CD4-positive, alpha-beta T cell treated with Interleukin-6 for 4 hours (primary cell): Measurements from ENCODE around the gene P3H2.

Experiments
- DNase-seq: peaks from one replicate; pipeline ENCODE4 v3.0.0-alpha.2; 2020; ENCODE audit warnings: mixed read lengths

P3H2 gene

DNA sequence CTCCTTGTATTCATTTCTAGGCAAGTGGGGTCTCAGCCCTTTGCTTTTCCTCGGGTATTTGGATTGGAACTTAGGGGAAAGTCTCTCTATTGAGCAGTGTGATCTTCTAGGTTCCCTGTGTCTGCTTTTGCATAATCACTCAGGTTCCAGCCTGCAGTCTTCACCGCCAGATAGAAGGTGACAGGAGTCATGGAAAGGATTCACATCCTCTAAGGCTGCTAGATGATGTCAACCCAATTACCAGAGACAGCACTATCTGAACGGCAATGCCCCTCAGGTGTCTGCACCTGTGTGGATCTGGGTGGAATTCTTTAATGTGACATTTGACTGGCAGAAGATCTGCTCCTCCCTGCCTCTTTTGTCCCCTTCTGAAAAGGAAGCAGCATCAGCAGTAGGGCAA, 177.7 kb downstream of the P3H2 start:
- no peak for DNase-seq

DNA sequence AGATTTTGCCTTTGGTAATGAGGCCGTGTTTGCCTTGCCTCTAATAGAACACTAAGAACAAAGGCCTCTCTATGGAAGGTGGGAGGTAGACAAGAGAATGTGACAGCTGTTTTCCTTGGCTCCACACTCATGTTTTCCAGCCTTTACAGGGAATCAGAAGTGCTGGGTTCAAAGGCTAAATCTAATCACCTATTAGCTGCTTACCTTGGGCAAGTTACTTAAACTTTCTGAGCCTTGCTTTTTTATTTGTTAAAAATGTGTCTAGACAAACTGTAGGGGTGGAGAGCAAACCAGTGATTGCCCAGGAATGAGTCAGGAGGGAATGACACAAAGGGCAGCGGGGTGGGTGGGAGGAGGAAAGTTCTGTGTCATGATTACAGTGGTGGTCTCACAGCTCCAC, 179.0 kb downstream of the P3H2 start:
- DNase-seq: no peak

DNA sequence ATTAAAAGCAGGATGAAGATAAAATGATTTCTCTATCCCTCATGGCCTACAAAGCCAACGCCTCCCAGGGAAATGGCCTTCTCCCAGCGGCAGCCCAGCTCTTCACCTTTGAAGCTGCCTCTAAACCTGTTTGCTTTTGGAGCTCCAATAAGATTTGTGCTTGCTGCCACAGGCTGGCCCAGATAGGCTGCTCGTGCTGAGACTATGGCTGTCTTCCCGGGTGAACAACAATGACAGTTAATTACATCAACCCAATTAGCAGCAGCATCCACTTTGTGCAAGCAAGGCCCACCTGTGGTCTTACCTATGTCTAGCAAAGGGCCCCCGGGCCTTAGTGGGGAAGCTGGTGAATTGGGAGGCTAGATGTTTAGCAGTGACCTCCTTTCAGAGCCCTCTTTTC, 179.6 kb downstream of the P3H2 start:
- DNase-seq: no peak

DNA sequence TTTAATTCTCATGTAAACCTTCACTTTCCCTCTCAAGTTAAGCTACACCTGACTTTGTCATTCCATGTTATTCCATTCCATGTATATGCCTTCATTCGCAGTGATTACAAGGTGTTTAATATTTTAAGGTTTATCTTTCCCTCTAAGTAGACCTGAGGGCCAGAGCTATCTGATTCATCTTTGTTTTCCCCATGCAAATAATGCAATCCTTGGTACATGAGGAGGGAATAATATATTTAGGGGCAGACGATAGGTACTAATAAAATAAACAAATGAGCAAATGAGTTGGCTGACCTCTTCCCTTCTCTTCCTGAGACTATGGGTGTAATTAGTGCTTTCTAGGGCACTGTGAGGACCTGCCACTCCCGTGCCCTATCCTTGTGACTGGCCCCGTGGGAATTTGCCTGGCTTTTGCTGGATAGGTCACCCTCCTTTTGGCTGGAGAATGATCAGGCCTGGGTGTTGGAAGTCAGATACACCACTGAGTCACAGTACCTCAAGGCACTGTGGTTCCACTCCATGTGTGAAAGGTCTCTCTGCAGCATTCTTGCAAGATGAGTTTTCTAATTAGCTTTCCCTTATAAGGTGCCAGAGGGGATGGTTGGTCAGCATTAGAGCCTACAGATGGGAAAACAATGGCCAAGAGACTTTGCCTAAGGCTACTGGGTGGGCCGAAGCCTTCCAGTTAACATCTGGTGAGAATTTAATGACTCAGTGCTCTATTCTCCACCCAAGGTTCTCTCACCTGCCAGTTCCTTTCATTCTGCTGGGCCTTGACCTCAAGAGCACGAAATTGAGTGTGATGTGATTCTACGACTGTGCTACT, 183.2 kb downstream of the P3H2 start:
- DNase-seq: no peak

DNA sequence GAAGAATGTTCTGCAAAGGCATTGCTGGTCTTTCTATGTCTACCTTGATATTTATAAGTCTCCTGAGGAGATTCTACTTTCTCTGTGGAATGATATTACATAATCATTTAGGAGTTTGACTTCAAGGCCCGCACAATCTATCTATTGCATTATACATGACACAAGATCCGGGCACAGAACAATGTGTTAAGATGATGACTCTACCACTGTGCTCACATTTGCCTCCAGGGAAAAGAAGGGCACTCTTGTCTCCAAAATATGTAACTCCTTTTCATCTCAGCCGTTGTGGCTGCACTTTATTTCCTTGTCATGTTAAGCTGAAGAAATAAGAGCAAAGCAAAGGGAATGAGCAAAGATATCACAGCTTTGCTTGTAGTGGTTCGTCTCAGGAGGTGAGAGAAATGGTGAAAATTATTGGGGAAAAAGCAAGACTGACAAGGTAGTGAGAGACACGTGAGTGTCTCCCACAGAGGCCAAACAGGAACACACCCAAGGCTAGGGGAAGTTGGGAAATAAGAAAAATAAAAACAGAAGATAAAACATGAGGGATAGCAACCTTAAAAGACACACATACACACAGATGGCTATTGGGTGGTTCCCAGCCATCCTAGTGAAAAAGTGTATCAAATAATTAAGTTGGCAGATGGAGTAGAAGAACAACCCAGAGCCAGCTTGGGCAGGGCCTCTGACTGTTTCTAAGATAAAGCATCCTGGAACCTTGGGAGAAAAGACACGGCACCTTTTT, 184.3 kb downstream of the P3H2 start:
- DNase-seq: no peak

DNA sequence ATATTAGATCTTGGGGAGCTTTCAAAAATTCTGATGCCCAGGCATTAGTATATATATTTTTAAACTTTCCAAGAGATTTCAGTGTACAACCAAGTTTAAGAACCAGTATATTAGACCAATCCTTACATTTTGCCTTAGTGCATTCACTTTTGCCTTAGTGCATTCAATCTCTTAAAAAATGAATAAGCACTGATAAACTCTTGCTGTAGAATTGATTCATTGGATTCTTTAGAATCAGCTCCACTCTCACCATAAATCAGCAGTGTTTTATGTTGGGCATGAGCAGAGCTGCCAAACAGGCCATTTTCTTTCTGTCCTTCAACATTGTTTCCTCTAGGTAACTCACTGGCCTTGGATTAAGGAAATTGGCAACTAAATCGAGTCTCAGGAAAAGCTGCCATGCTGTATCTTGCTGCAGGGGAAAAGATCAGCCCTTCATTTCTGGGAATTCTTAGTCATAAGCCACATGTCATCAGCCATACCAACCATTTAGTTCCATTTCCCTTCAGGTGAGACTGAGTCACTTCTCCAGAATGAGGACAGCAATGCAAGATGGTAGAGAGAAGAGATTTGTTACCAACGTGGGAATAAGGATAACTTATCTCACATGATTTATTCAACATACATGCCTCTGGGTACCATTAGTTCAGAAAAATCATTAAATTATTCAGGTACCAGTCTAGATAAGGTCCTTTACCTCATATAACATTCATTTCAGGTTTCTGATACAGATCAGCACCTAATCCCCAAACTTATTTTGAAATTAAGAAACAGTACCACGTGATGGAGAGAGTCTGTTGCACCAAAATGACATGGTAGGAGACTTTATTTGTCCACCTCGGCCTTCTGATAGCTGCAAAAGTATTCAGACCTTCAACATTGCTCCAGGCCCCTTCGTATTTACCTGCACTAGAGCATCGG, 192.5 kb downstream of the P3H2 start:
- no peak for DNase-seq

DNA sequence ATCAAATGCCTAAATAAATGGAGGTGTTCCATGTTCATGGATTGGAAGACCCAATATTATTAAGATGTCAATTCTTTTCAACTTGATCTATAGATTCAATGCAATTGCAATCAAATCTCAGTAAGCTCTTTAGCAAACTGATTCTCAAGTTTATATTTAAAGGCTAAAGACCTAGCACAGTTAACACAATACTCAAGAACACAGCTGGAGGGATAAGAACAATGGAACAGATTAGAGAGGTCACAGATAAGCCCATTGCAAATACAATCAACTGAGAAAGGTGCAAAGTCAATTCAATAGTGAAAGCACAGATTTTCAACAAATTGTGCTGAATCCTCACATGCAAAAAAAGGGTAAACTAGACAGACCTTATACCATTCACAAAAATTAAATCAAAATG, 198.9 kb downstream of the P3H2 start:
- DNase-seq: no peak

DNA sequence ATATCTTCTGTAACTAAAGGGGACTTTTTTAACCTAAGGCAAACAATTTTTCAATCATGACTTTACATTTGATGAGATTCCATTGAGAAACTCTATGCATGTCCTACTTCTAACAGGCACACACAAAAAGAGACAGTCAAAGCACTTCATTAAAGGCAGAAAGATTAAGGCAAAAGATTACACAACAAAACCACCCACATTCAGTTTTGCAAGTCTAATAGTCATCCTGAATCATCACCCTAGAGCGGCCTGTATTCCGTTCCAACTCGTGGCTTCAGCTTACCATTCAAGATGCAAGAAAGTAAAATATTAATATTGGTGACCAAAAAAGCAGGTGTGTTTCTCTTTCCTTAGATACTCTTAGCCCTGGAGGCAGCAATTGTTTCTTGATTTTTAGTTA, 205.9 kb downstream of the P3H2 start:
- DNase-seq: no peak

DNA sequence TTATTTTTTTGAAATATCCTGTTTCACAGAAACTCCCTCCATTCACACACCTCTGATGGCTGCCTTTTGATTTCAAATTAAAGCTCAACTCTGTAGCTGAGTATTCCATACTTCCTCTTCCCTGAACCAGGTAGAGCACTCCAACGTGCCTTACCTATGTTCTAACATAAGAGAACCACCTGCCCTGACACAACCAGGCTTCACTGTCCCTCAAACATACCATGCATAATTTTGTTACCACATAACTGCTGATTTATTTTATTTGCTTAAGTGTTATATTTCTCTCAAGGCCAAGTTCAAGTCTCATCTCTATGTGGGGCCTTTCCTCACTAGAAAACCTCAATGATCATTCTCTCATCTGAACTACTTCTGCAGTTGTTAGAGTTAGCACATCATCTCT, 209.7 kb downstream of the P3H2 start:
- no peak for DNase-seq

DNA sequence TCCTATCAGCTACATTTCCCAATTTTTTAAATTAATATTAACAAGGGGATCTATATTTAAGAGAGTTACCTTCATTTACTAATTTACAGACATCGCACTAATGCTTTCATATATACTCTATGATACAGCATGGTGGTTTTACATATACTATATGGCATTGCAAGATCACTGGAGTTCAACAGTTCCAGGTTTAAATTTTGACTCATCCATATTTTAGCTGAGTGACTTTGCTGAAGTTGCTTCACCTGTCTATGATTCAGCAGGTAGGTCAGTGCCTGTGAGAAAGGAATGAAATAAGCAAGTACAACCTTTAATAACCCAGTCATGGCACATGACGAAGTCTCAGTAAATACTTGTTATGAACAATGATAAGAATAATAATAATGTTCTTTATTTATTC, 211.1 kb downstream of the P3H2 start:
- DNase-seq: no peak

DNA sequence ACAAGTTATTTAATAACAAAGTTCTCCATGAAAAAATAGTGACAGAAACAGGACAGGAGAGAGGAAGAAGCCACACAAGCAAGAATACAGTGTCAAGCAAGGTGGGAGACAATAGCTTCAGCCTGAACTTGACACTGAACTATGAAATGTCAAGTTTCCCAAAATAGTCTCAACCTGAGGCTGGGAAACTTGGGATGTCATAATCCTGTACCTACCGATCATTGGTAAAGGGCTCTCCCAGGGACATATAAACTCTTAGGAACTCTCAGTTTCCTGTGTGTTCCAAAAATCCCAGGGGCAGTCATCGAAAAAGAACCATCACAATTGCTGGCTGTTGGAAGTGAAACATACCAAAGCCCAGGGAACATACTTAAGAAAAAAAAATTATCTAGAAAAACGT, 211.6 kb downstream of the P3H2 start:
- DNase-seq: no peak

DNA sequence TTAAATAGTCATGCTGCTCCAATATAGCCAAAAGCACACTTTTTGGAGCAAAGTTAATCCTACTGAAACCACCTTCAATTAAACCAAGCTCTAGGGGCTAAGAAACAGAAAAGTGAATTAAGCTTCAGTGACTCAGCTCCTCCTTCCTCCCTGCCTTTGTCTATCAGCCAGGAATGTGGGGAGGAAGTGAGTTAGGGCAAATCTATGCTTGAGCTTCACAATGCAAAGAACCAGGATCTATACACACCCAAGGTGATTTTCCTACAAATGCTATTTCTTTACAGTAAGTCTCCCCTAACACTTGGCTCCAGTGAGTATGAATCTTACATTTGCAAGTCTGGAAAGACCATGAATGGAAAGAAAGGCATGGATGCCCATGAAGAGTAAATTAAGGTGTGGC, 212.1 kb downstream of the P3H2 start:
- DNase-seq: no peak

DNA sequence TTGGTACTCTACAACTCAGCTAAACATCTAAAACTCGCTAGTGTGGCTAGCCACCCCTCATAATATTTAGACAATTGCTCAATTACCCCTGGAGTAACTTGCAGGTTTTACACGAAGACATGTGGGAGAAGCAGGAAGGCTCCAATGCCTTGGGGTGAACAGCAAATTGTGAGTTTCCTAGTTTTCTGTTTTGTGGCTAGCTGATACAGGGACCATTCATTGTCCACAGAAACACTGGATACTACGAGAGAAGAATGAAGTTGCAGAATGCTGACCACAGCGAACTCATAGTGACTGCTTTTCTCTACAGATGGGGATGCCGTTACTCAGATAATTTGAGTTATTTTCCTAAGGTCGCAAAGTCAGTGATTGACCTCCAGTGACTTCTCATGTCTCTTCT, 212.9 kb downstream of the P3H2 start:
- no peak for DNase-seq
